ENCODE results near the gene PPT1. TPM values are rescaled to one million over a fixed set of nuclear protein-coding genes. Genes with fewer than 3 reads are reported as not detected.

PPT1 gene
- total RNA-seq, 1 experiment from 2014 or later: 107 TPM

DNA sequence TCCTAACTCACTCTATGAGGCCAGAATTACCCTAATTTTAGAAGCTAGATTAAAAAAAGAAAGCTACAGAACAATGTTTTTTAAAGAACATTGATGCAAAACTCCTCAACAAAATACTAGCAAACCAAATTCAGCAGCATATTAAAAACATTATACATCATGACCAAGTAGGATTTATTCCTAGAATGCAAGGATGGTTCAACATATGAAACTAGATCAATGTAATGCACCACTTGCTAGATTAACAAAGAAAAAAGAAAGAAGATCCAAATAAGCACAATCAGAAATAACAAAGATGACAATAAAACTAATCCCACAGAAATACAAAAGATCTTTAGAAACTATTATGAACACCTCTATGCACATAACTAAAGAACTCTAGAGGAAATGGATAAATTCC lies 13.3 kb upstream of the PPT1 start:
- Mint-ChIP-seq H3K4me3 (no peak overlapping the region), H3K36me3 (0 out of 2 replicates have a peak, but pooled peaks cover 3% of the 10 kb centered on the region), H3K9me3 (peaks cover 11% of the 10 kb centered on the region), H3K4me1 (peaks cover 3% of the 10 kb centered on the region; the same call in 1 of the 2 replicates), H3K27me3 (ENCODE audit: low read depth) (peaks cover 22% of the 10 kb centered on the region), H3K27ac (no peak overlapping the region)
- ATAC-seq (no peak), DNase-seq (ENCODE audit: low spot score) (no peak)
- ChIA-PET POLR2A (no interaction called here), CTCF (no interaction called here)
- no peak for TF ChIP-seq ZNF121 (CRISPR knock-in tag; IDR thresholded peaks at IDR 0.05)
- no peak for TF ChIP-seq NFATC4 (CRISPR knock-in tag; IDR thresholded peaks at IDR 0.05)
- TF ChIP-seq, protein P1, sequence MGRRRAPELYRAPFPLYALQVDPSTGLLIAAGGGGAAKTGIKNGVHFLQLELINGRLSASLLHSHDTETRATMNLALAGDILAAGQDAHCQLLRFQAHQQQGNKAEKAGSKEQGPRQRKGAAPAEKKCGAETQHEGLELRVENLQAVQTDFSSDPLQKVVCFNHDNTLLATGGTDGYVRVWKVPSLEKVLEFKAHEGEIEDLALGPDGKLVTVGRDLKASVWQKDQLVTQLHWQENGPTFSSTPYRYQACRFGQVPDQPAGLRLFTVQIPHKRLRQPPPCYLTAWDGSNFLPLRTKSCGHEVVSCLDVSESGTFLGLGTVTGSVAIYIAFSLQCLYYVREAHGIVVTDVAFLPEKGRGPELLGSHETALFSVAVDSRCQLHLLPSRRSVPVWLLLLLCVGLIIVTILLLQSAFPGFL (CRISPR knock-in tag; IDR thresholded peaks at IDR 0.05; ENCODE audit: borderline replicate concordance): no peak
- TF ChIP-seq ZNF317 (CRISPR knock-in tag; IDR thresholded peaks at IDR 0.05; ENCODE audit: borderline replicate concordance, low read depth): no peak
- no peak for TF ChIP-seq TEAD4 (CRISPR knock-in tag; IDR thresholded peaks at IDR 0.05)
- TF ChIP-seq, protein P2, sequence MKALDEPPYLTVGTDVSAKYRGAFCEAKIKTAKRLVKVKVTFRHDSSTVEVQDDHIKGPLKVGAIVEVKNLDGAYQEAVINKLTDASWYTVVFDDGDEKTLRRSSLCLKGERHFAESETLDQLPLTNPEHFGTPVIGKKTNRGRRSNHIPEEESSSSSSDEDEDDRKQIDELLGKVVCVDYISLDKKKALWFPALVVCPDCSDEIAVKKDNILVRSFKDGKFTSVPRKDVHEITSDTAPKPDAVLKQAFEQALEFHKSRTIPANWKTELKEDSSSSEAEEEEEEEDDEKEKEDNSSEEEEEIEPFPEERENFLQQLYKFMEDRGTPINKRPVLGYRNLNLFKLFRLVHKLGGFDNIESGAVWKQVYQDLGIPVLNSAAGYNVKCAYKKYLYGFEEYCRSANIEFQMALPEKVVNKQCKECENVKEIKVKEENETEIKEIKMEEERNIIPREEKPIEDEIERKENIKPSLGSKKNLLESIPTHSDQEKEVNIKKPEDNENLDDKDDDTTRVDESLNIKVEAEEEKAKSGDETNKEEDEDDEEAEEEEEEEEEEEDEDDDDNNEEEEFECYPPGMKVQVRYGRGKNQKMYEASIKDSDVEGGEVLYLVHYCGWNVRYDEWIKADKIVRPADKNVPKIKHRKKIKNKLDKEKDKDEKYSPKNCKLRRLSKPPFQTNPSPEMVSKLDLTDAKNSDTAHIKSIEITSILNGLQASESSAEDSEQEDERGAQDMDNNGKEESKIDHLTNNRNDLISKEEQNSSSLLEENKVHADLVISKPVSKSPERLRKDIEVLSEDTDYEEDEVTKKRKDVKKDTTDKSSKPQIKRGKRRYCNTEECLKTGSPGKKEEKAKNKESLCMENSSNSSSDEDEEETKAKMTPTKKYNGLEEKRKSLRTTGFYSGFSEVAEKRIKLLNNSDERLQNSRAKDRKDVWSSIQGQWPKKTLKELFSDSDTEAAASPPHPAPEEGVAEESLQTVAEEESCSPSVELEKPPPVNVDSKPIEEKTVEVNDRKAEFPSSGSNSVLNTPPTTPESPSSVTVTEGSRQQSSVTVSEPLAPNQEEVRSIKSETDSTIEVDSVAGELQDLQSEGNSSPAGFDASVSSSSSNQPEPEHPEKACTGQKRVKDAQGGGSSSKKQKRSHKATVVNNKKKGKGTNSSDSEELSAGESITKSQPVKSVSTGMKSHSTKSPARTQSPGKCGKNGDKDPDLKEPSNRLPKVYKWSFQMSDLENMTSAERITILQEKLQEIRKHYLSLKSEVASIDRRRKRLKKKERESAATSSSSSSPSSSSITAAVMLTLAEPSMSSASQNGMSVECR (CRISPR knock-in tag; IDR thresholded peaks at IDR 0.05; ENCODE audit: borderline replicate concordance): no peak
- TF ChIP-seq, protein P3, sequence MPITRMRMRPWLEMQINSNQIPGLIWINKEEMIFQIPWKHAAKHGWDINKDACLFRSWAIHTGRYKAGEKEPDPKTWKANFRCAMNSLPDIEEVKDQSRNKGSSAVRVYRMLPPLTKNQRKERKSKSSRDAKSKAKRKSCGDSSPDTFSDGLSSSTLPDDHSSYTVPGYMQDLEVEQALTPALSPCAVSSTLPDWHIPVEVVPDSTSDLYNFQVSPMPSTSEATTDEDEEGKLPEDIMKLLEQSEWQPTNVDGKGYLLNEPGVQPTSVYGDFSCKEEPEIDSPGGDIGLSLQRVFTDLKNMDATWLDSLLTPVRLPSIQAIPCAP (CRISPR knock-in tag; IDR thresholded peaks at IDR 0.05): no peak
- no peak for TF ChIP-seq ETV6 (CRISPR knock-in tag; IDR thresholded peaks at IDR 0.05)
- no peak for TF ChIP-seq GABPB1 (CRISPR knock-in tag; IDR thresholded peaks at IDR 0.05)
- TF ChIP-seq NR3C1 (CRISPR knock-in tag; conservative IDR thresholded peaks at IDR 0.05; ENCODE audit: low read depth): no peak
- no peak for TF ChIP-seq GRHL2 (CRISPR knock-in tag; IDR thresholded peaks at IDR 0.05; ENCODE audit: insufficient replicate concordance, severe bottlenecking)

DNA sequence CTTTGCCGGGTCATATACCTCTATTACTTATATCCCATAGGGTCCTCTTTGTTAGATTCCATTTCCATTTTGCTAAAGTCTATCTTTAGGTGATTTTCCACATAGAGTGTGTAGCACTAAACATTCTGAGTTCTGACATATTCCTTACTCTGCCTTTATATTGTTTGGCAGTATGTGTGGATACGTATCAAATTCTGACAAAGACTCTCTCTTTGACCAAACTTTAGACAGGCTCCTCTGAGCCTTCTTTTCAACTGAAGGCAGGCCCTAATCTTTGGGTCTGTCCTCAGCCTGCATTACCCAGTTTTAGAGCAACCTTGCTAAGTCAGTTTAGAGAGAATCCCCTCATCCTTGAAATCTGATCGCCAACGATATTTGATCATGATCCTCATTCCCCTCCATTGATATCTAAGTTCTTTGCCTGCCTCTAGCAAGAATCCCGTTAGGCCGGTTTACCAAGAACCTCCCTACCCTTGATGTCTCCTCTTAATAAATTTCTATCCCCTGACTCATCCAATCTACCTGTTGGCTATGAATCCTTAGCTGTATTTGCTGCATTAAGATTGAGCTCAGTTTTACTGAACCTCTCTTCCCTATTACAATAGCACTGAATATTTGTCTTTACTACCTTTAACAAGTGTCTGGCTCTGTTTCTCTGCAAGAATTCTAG lies 10.4 kb upstream of the PPT1 start:
- no peak overlapping the region for H3K4me3 Mint-ChIP-seq
- H3K4me1 Mint-ChIP-seq: peaks cover 3% of the 10 kb centered on the region; the same call in 1 of the 2 replicates
- peaks cover 22% of the 10 kb centered on the region for H3K27me3 Mint-ChIP-seq (ENCODE audit: low read depth)
- ATAC-seq (no peak), DNase-seq (ENCODE audit: low spot score) (no peak)
- H3K9me3 Mint-ChIP-seq: peaks cover 17% of the 10 kb centered on the region
- ChIA-PET CTCF (interaction anchor here (1.2 to 1.5 kb wide), 2 partner anchors 37 to 231 kb away, joined by 5 read pairs; no protein-coding TSS in a partner anchor), POLR2A (interaction anchor here (0.7 kb wide), 1 partner anchor 117 kb away, joined by 4 read pairs; no protein-coding TSS in a partner anchor)
- H3K36me3 Mint-ChIP-seq: 0 out of 2 replicates have a peak, but pooled peaks cover 3% of the 10 kb centered on the region
- TF ChIP-seq, protein P4, sequence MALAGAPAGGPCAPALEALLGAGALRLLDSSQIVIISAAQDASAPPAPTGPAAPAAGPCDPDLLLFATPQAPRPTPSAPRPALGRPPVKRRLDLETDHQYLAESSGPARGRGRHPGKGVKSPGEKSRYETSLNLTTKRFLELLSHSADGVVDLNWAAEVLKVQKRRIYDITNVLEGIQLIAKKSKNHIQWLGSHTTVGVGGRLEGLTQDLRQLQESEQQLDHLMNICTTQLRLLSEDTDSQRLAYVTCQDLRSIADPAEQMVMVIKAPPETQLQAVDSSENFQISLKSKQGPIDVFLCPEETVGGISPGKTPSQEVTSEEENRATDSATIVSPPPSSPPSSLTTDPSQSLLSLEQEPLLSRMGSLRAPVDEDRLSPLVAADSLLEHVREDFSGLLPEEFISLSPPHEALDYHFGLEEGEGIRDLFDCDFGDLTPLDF (CRISPR knock-in tag; IDR thresholded peaks at IDR 0.05): no peak
- no peak overlapping the region for H3K27ac Mint-ChIP-seq

DNA sequence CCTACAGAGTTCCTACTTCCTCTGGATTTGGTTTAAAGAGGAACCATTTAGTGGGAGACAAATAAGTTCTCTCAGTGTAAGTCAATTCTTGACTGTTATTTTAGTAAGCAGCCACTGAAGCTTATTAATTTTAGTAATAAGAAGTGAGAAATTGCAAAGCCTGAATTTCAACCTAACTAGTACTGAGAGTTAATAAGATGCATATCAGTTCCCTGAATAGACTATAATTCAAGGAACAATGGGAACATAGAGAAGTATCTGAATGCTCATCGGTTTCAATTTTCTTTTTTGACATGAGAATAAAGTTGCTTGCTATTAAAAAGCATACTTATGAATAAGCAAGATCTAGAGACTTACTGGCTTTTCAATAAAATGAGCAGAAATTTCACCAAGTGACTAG lies 8.0 kb upstream of the PPT1 start:
- ATAC-seq: no peak
- POLR2A ChIA-PET: no interaction called here
- peaks cover 18% of the 10 kb centered on the region for H3K9me3 Mint-ChIP-seq
- TF ChIP-seq FOXP1 (CRISPR knock-in tag; IDR thresholded peaks at IDR 0.05; ENCODE audit: borderline replicate concordance) (no peak), TP53 (CRISPR knock-in tag; IDR thresholded peaks at IDR 0.05) (no peak), JAZF1 (CRISPR knock-in tag; IDR thresholded peaks at IDR 0.05) (no peak), RORB (CRISPR knock-in tag; IDR thresholded peaks at IDR 0.05) (no peak), ZNF263 (CRISPR knock-in tag; IDR thresholded peaks at IDR 0.05; ENCODE audit: low read depth) (no peak)
- TF ChIP-seq, protein P5, sequence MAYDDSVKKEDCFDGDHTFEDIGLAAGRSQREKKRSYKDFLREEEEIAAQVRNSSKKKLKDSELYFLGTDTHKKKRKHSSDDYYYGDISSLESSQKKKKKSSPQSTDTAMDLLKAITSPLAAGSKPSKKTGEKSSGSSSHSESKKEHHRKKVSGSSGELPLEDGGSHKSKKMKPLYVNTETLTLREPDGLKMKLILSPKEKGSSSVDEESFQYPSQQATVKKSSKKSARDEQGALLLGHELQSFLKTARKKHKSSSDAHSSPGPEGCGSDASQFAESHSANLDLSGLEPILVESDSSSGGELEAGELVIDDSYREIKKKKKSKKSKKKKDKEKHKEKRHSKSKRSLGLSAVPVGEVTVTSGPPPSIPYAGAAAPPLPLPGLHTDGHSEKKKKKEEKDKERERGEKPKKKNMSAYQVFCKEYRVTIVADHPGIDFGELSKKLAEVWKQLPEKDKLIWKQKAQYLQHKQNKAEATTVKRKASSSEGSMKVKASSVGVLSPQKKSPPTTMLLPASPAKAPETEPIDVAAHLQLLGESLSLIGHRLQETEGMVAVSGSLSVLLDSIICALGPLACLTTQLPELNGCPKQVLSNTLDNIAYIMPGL (CRISPR knock-in tag; IDR thresholded peaks at IDR 0.05): no peak
- TF ChIP-seq, protein P6, sequence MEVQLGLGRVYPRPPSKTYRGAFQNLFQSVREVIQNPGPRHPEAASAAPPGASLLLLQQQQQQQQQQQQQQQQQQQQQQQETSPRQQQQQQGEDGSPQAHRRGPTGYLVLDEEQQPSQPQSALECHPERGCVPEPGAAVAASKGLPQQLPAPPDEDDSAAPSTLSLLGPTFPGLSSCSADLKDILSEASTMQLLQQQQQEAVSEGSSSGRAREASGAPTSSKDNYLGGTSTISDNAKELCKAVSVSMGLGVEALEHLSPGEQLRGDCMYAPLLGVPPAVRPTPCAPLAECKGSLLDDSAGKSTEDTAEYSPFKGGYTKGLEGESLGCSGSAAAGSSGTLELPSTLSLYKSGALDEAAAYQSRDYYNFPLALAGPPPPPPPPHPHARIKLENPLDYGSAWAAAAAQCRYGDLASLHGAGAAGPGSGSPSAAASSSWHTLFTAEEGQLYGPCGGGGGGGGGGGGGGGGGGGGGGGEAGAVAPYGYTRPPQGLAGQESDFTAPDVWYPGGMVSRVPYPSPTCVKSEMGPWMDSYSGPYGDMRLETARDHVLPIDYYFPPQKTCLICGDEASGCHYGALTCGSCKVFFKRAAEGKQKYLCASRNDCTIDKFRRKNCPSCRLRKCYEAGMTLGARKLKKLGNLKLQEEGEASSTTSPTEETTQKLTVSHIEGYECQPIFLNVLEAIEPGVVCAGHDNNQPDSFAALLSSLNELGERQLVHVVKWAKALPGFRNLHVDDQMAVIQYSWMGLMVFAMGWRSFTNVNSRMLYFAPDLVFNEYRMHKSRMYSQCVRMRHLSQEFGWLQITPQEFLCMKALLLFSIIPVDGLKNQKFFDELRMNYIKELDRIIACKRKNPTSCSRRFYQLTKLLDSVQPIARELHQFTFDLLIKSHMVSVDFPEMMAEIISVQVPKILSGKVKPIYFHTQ (CRISPR knock-in tag; IDR thresholded peaks at IDR 0.05): no peak
- no peaks in the 10 kb centered on the region for H3K36me3 Mint-ChIP-seq
- no peak overlapping the region for H3K4me3 Mint-ChIP-seq
- CTCF ChIA-PET: interaction anchor here (1.6 kb wide), 1 partner anchor 234 kb away, joined by 4 read pairs; no protein-coding TSS in a partner anchor
- DNase-seq (ENCODE audit: low spot score): no peak
- H3K4me1 Mint-ChIP-seq: peaks cover 3% of the 10 kb centered on the region; the same call in 1 of the 2 replicates
- H3K27ac Mint-ChIP-seq: no peak overlapping the region
- peaks cover 22% of the 10 kb centered on the region for H3K27me3 Mint-ChIP-seq (ENCODE audit: low read depth)
